HAP-1 (cell line): ENCODE measurements around the gene SERP2.

Experiments
- DNase-seq, 2 experiments: peaks; one replicate each; pipeline ENCODE4 v3.0.0-alpha.2; 2016 to 2020; ENCODE audit warnings: low spot score in 2 of 2
- H3K27me3 ChIP-seq: fragments of 250-450 bp; sonication (Bioruptor Pico); 2 replicates; pipeline ENCODE4 v1.5.1; 2020; ENCODE audit warnings: low read depth, mild to moderate bottlenecking, moderate library complexity
- H3K36me3 ChIP-seq: fragments of 250-450 bp; sonication (Bioruptor Pico); replicated peaks from 2 replicates; pipeline ENCODE4 v1.5.1; 2020; ENCODE audit warnings: mild to moderate bottlenecking
- H3K4me1 ChIP-seq: fragments of 250-450 bp; sonication (Bioruptor Pico); 2 replicates; pipeline ENCODE4 v1.5.1; 2020; ENCODE audit warnings: mild to moderate bottlenecking
- H3K4me3 ChIP-seq: fragments of 250-450 bp; sonication (Bioruptor Pico); 2 replicates; pipeline ENCODE4 v1.5.1; 2020; ENCODE audit warnings: mild to moderate bottlenecking, moderate library complexity
- H3K9me3 ChIP-seq: fragments of 250-450 bp; sonication (Bioruptor Pico); 2 replicates; pipeline ENCODE4 v1.5.1; 2020; ENCODE audit warnings: mild to moderate bottlenecking, moderate library complexity
- in situ Hi-C: fragments of 300-500 bp; cut with MboI; formaldehyde crosslinking; loops from 3 replicates; pipeline ENCODE4 v1.14.3; 2020; ENCODE audit warnings: low sequenced_read_pairs, inconsistent platforms, mixed read lengths

The SERP2 gene

GRCh38 chr13:44347301-44347700, 26.3 kb upstream of the SERP2 start:
- Histone ChIP-seq H3K9me3 (no peaks in the 10 kb centered on the region), H3K4me1 (no peaks in the 10 kb centered on the region), H3K4me3 (no peak overlapping the region), H3K27me3 (peaks cover 4% of the 10 kb centered on the region; the same call in 1 of the 2 replicates), H3K36me3 (no peaks in the 10 kb centered on the region)
- DNase-seq = no peak
- in situ Hi-C loops = no loop called here

- no peaks in the 10 kb centered on the region for H3K36me3 ChIP-seq
- in situ Hi-C loops = no loop called here
- H3K4me3 ChIP-seq = no peak overlapping the region
- H3K27me3 ChIP-seq = peaks cover 4% of the 10 kb centered on the region; the same call in 1 of the 2 replicates
- DNase-seq = no peak
- H3K4me1 ChIP-seq = no peaks in the 10 kb centered on the region
- H3K9me3 ChIP-seq = no peaks in the 10 kb centered on the region
These were observed 25.7 kb upstream of the SERP2 start for GRCh38 chr13:44347949-44348348.

- no peaks in the 10 kb centered on the region for H3K9me3 ChIP-seq
- H3K36me3 ChIP-seq = no peaks in the 10 kb centered on the region
- in situ Hi-C loops = no loop called here
- no peaks in the 10 kb centered on the region for H3K4me1 ChIP-seq
- no peaks in the 10 kb centered on the region for H3K27me3 ChIP-seq
- DNase-seq = no peak
- no peak overlapping the region for H3K4me3 ChIP-seq
These were observed 22.7 kb upstream of the SERP2 start for GRCh38 chr13:44350775-44351504.

- no peak for DNase-seq
- in situ Hi-C loops = no loop called here
- no peaks in the 10 kb centered on the region for H3K36me3 ChIP-seq
- H3K4me1 ChIP-seq = no peaks in the 10 kb centered on the region
- no peaks in the 10 kb centered on the region for H3K27me3 ChIP-seq
- no peak overlapping the region for H3K4me3 ChIP-seq
- no peaks in the 10 kb centered on the region for H3K9me3 ChIP-seq
These were observed 22.1 kb upstream of the SERP2 start for GRCh38 chr13:44351505-44351854.

- no peaks in the 10 kb centered on the region for H3K27me3 ChIP-seq
- no peaks in the 10 kb centered on the region for H3K9me3 ChIP-seq
- no peak for DNase-seq
- no peaks in the 10 kb centered on the region for H3K36me3 ChIP-seq
- in situ Hi-C loops = no loop called here
- H3K4me1 ChIP-seq = no peaks in the 10 kb centered on the region
- no peak overlapping the region for H3K4me3 ChIP-seq
These were observed 21.4 kb upstream of the SERP2 start for GRCh38 chr13:44352202-44352601.

GRCh38 chr13:44352671-44353070, 21.0 kb upstream of the SERP2 start:
- no peak overlapping the region for H3K4me3 ChIP-seq
- H3K36me3 ChIP-seq = no peaks in the 10 kb centered on the region
- H3K9me3 ChIP-seq = no peaks in the 10 kb centered on the region
- H3K4me1 ChIP-seq = no peaks in the 10 kb centered on the region
- no peaks in the 10 kb centered on the region for H3K27me3 ChIP-seq
- in situ Hi-C loops = no loop called here
- DNase-seq = no peak

GRCh38 chr13:44354331-44354730, 19.3 kb upstream of the SERP2 start:
- H3K4me1 ChIP-seq = no peaks in the 10 kb centered on the region
- H3K9me3 ChIP-seq = no peaks in the 10 kb centered on the region
- DNase-seq = no peak
- in situ Hi-C loops = no loop called here
- no peaks in the 10 kb centered on the region for H3K27me3 ChIP-seq
- no peak overlapping the region for H3K4me3 ChIP-seq
- H3K36me3 ChIP-seq = no peaks in the 10 kb centered on the region

GRCh38 chr13:44354884-44355283, 18.7 kb upstream of the SERP2 start:
- in situ Hi-C loops = no loop called here

GRCh38 chr13:44355621-44356020, 18.0 kb upstream of the SERP2 start:
- Histone ChIP-seq H3K9me3 (no peaks in the 10 kb centered on the region), H3K27me3 (no peaks in the 10 kb centered on the region), H3K36me3 (no peaks in the 10 kb centered on the region), H3K4me3 (no peak overlapping the region), H3K4me1 (no peaks in the 10 kb centered on the region)
- in situ Hi-C loops = no loop called here
- no peak for DNase-seq

More at GRCh38 chr13:44354884-44355283, 18.7 kb upstream of the SERP2 start:
- H3K4me3 ChIP-seq = no peak overlapping the region
- H3K27me3 ChIP-seq = no peaks in the 10 kb centered on the region
- H3K4me1 ChIP-seq = no peaks in the 10 kb centered on the region
- no peaks in the 10 kb centered on the region for H3K36me3 ChIP-seq
- DNase-seq = no peak
- H3K9me3 ChIP-seq = no peaks in the 10 kb centered on the region

GRCh38 chr13:44359983-44360375, 13.6 kb upstream of the SERP2 start:
- Histone ChIP-seq H3K27me3 (no peaks in the 10 kb centered on the region), H3K36me3 (no peaks in the 10 kb centered on the region), H3K9me3 (no peaks in the 10 kb centered on the region), H3K4me3 (no peak overlapping the region), H3K4me1 (no peaks in the 10 kb centered on the region)
- no peak for DNase-seq
- in situ Hi-C loops = no loop called here

- Histone ChIP-seq H3K27me3 (no peaks in the 10 kb centered on the region), H3K4me3 (no peak overlapping the region), H3K4me1 (peaks cover under 1% of the 10 kb centered on the region), H3K36me3 (no peaks in the 10 kb centered on the region), H3K9me3 (no peaks in the 10 kb centered on the region)
- DNase-seq = no peak
- in situ Hi-C loops = no loop called here
These were observed 11.1 kb upstream of the SERP2 start for GRCh38 chr13:44362394-44363040.

GRCh38 chr13:44363631-44364344, 9.8 kb upstream of the SERP2 start:
- in situ Hi-C loops = no loop called here
- Histone ChIP-seq H3K36me3 (no peaks in the 10 kb centered on the region), H3K4me3 (no peak overlapping the region), H3K27me3 (no peaks in the 10 kb centered on the region), H3K9me3 (no peaks in the 10 kb centered on the region), H3K4me1 (peaks cover 10% of the 10 kb centered on the region)
- no peak for DNase-seq

GRCh38 chr13:44364345-44365000, 9.2 kb upstream of the SERP2 start:
- in situ Hi-C loops = no loop called here
- DNase-seq = no peak
- H3K4me1 ChIP-seq = peaks cover 10% of the 10 kb centered on the region

GRCh38 chr13:44365008-44365407, 8.6 kb upstream of the SERP2 start:
- Histone ChIP-seq H3K27me3 (no peaks in the 10 kb centered on the region), H3K4me1 (peaks cover 10% of the 10 kb centered on the region), H3K9me3 (no peaks in the 10 kb centered on the region), H3K4me3 (no peak overlapping the region), H3K36me3 (no peaks in the 10 kb centered on the region)
- DNase-seq = no peak
- in situ Hi-C loops = no loop called here

More at GRCh38 chr13:44364345-44365000, 9.2 kb upstream of the SERP2 start:
- H3K9me3 ChIP-seq = no peaks in the 10 kb centered on the region
- no peak overlapping the region for H3K4me3 ChIP-seq
- no peaks in the 10 kb centered on the region for H3K36me3 ChIP-seq
- H3K27me3 ChIP-seq = no peaks in the 10 kb centered on the region
